Endothelial cell (in vitro differentiated cells): ENCODE measurements around the gene ALDH3B2. TPM values are rescaled to one million over a fixed set of nuclear protein-coding genes. Genes with fewer than 3 reads are reported as not detected.

ENCODE experiments used
- DNase-seq: peaks from one replicate; pipeline ENCODE4 v3.0.0; 2021; ENCODE audit warnings: low spot score
- H3K27ac Mint-ChIP-seq: one replicate; pipeline ENCODE4 v1.8.0; 2021; ENCODE audit warnings: mixed read lengths, inconsistent platforms; ENCODE audit not compliant: unreplicated experiment
- H3K27me3 Mint-ChIP-seq: one replicate; pipeline ENCODE4 v1.8.0; 2021; ENCODE audit warnings: mild to moderate bottlenecking, moderate library complexity, mixed read lengths, inconsistent platforms; ENCODE audit not compliant: unreplicated experiment
- H3K36me3 Mint-ChIP-seq: one replicate; pipeline ENCODE4 v1.8.0; 2021; ENCODE audit warnings: mild to moderate bottlenecking, low read depth, mixed read lengths, inconsistent platforms; ENCODE audit not compliant: unreplicated experiment
- H3K4me1 Mint-ChIP-seq: one replicate; pipeline ENCODE4 v1.8.0; 2021; ENCODE audit warnings: mild to moderate bottlenecking, mixed read lengths, inconsistent platforms; ENCODE audit not compliant: unreplicated experiment
- H3K4me3 Mint-ChIP-seq: one replicate; pipeline ENCODE4 v1.8.0; 2021; ENCODE audit warnings: mild to moderate bottlenecking, mixed read lengths, inconsistent platforms; ENCODE audit not compliant: unreplicated experiment
- H3K9me3 Mint-ChIP-seq: one replicate; pipeline ENCODE4 v1.8.0; 2021; ENCODE audit warnings: mixed read lengths, inconsistent platforms; ENCODE audit not compliant: unreplicated experiment
- total RNA-seq: library from RNA; stranded (reverse); fragmentation: NEBNext Ultra II Directional; extraction: Animal tissue kit (Norgen Biotek cat#: 25700); gene quantifications from one replicate; pipeline ENCODE4 v1.2.1, GENCODE V29; 2021; ENCODE audit not compliant: unreplicated experiment
- TF ChIP-seq, protein P1 (sequence below): fragments of 200-600 bp; sonication (generic); IDR thresholded peaks from one replicate; pipeline ENCODE4 v1.5.0; 2021; ENCODE audit warnings: antibody characterized with exemption; ENCODE audit not compliant: unreplicated experiment

ALDH3B2 gene
- total RNA-seq, 1 donor from 2014 or later = 0.72 TPM

- Mint-ChIP-seq H3K4me1 (no peaks in the 10 kb centered on the region), H3K4me3 (no peak overlapping the region), H3K9me3 (no peaks in the 10 kb centered on the region), H3K27ac (no peak overlapping the region), H3K36me3 (no peaks in the 10 kb centered on the region), H3K27me3 (peaks cover 7% of the 10 kb centered on the region)
- no peak for DNase-seq
- TF ChIP-seq, protein P1, sequence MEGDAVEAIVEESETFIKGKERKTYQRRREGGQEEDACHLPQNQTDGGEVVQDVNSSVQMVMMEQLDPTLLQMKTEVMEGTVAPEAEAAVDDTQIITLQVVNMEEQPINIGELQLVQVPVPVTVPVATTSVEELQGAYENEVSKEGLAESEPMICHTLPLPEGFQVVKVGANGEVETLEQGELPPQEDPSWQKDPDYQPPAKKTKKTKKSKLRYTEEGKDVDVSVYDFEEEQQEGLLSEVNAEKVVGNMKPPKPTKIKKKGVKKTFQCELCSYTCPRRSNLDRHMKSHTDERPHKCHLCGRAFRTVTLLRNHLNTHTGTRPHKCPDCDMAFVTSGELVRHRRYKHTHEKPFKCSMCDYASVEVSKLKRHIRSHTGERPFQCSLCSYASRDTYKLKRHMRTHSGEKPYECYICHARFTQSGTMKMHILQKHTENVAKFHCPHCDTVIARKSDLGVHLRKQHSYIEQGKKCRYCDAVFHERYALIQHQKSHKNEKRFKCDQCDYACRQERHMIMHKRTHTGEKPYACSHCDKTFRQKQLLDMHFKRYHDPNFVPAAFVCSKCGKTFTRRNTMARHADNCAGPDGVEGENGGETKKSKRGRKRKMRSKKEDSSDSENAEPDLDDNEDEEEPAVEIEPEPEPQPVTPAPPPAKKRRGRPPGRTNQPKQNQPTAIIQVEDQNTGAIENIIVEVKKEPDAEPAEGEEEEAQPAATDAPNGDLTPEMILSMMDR = no peak
These were observed 3.9 kb downstream of the ALDH3B2 start for GRCh38 chr11:67670316-67671210.

DNA sequence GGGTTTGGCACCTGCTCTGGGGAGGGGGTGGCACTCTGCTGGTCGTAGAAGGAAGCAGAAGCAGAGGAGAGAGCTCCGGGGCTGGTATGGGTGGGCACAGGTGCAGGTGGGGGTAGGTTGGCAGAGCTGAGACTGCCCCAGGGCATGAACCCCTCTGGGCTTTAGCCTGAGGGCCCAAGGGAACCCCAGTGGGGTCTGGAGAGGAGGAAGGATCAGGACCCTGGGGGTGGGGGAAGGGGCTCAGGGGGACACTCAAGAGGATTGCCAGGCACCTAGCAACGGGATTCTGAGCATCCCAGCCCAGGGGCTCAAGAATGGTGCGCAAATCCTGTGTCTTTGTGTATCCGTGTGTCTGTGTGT, 6.3 kb downstream of the ALDH3B2 start:
- no peak for DNase-seq

GRCh38 chr11:67667490-67668191, 6.8 kb downstream of the ALDH3B2 start:
- TF ChIP-seq, protein P1 = no peak

More for the DNA sequence above, 6.3 kb downstream of the ALDH3B2 start:
- Mint-ChIP-seq H3K27me3 (peaks cover 7% of the 10 kb centered on the region), H3K9me3 (no peaks in the 10 kb centered on the region), H3K27ac (no peak overlapping the region), H3K36me3 (no peaks in the 10 kb centered on the region), H3K4me1 (no peaks in the 10 kb centered on the region), H3K4me3 (no peak overlapping the region)
- TF ChIP-seq, protein P1 = no peak

DNA sequence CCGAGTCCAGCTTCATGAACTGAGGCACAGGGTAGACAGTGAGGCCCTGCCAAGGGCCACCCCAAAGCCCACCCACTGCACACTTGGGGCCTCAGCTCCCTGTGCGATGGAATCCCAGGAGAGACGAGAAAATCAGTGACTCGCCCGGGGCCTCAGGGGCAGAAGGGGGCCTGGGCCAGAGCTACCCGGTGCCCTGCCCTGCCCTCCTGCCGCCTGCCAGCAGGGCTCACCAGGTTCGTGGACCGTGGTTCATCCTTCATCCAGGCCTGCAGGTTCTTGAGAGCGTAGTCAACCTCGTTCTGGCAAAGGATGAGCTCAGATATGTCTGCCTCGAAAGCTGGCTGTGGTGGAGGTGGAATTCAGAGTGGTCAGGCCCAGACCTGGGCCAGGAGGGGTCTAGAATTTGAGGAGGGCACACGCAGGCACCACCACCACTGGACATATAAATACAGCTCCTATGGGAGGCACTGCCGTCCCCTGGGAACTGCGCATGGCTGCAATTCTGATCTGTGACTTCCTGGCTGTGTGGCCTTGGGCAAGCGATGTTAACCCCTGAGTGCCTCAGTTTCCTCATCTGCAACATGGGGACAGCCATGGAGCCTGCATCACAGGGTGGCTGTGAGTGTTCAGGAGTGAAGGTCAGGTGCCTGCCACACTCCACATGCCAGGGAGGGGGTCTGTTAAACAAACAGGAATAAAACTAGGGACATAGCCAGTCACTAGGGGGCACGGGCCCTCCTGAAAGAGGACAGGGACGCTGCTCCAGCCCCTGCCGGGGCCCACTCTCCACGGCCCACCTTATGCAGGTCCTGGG, 7.5 kb downstream of the ALDH3B2 start:
- H3K27me3 Mint-ChIP-seq = peaks cover 9% of the 10 kb centered on the region
- H3K4me1 Mint-ChIP-seq = no peaks in the 10 kb centered on the region
- H3K4me3 Mint-ChIP-seq = no peak overlapping the region
- DNase-seq = no peak
- no peak overlapping the region for H3K27ac Mint-ChIP-seq
- no peaks in the 10 kb centered on the region for H3K9me3 Mint-ChIP-seq
- TF ChIP-seq, protein P1 = no peak
- H3K36me3 Mint-ChIP-seq = no peaks in the 10 kb centered on the region

More at GRCh38 chr11:67667490-67668191, 6.8 kb downstream of the ALDH3B2 start:
- H3K4me3 Mint-ChIP-seq = no peak overlapping the region
- H3K9me3 Mint-ChIP-seq = no peaks in the 10 kb centered on the region
- H3K27ac Mint-ChIP-seq = no peak overlapping the region
- H3K36me3 Mint-ChIP-seq = no peaks in the 10 kb centered on the region
- H3K27me3 Mint-ChIP-seq = peaks cover 9% of the 10 kb centered on the region
- H3K4me1 Mint-ChIP-seq = no peaks in the 10 kb centered on the region
- no peak for DNase-seq
